CD4-positive, alpha-beta T cell treated with Interleukin-10 for 1 hour (primary cell): Measurements from ENCODE around the gene TMEM132D.
"Not testable (repeated sequence)": the region's sequence is repeated elsewhere in the genome, so short reads cannot be mapped to it uniquely, and the experiment has no call there.

Experiments used
- DNase-seq: peaks from one replicate; pipeline ENCODE4 v3.0.0-alpha.2; 2020

TMEM132D gene

DNA sequence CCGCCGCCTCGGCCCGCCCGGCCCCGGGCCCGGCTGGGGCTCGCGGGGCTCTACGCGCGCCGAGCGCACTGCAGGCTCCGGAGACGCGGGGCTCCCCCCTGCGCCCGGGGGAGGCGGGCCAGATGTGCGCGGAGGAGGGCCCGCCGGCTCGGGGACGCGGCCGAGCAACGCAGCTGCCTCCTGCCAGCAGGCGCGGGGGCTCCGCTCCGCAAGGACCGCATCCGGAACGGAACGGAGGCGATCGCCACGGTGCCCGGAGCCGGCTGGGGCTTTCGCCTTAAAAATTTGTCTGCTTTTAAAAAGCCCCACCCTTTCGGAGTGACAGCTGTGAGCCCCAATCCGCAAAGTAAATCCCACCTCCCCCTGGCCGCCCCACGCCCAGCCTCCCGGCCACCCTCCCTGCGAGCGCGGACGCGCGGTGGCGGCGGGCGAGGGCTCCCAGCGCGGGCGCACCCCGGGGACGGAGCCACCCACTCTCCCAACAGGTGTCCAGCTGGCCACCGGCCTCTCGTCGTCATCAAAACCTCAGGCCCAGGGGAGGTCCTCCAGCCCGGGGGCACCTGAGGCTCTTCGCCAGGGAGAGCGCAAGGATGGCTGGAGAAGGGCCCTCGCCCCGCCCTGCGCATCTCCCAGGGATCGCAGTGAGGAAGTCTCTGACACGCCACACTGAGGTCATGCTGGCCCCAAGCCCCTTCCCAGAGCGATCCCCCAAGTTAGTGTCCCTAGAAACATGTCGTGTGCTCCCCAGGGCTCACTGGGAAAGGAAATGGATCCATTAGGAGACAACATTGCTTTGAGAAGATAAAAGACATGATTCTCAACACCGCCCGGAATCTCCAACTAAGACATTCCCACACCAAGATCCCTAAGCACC lies at the start of gene TMEM132D:
Gene TMEM132D (minus strand): TSS at position 70 of the 874 bp plus-strand sequence.
- no peak for DNase-seq

DNA sequence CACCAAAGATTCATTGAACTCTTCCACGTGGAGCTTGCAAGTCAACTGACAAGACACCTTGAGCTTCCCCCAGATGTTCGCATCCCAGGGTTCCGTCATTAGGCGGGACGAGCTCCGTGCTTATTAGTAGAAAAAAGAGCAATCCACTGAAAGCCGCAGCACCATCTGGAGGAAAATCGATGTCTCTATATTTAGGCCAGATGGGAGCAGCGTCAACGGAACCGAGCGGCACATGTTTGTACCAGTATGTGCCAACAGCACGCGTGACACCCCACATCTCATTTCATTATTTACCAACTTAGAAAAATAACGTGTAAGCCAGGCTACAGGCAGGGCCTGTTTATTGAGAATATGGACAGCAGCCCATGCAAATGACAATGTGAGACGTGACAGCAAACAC lies 45.8 kb upstream of the TMEM132D start:
- DNase-seq: no peak

DNA sequence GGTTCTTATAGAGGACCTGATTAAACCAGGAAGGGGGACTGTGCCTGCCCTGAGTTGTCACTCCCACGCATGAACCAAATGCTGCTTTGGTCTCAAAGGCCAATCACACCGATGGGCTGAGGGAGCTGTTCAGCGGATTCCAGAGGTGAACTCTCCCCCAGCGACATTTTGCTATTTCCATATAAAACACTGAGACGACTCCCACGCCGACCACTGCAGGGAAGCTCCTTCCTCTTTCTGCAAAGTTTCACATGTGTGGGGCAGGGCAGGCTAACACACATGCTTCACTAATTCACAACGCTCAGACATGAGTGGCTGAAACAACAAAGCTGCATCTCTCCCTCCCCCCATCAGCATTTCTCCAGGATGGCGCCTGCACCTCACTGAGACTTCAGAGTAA lies 37.8 kb upstream of the TMEM132D start:
- no peak for DNase-seq

DNA sequence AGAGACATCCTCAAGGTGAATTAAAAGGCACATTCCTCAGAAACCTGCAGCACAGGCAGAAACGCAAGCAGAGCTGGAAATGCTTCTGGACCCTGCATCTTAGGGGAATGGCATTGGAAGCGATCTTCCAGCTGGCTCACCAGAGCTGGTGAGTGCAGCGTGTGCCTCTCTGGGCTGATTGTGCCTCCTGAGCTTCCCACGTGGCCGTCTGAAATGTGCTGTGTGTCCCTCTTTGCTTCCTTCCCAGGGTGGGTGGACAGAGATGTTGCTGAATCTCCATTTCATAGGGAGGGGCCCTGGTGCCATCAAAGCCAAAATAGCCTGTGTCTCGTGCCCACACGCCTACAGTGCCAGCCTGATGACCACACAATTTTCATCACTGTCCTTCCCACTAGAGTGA lies 34.3 kb upstream of the TMEM132D start:
- DNase-seq: no peak

DNA sequence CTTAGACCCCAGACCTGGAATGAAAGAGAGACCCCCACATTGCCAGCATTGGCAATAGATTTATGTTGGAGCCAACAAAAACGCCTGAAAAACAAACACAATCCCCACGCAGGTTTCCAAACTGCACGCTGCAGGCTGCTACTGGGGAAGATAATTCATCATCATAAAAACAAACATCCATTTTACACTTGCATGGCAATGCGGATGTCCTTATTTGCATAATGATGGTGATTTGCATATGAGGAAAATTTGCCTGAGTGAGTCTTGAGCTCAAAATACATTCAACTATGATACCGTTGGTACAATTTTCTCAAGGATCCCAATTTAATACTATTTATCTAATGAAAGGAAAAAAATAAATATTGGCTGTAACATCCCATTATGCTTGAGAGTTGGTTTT lies 33.6 kb upstream of the TMEM132D start:
- DNase-seq: no peak

DNA sequence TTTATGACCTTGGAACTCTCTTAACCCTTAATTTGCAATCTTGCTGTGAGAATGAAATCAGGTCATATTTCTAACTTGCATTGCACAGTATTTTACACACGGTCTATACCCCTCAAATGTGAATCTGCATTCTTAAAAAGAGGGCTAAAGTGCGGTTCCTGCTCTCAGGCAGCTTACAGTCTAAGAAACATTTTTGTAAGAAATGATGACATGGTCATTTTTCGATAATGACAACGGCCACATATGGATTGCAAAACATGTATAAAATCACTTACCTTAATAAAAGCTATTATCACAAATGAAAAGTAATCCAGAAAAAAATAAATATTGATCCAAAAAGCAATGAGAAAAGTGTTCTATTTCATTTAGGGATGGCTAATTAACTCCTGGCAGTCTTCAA lies 24.8 kb upstream of the TMEM132D start:
- DNase-seq: no peak

DNA sequence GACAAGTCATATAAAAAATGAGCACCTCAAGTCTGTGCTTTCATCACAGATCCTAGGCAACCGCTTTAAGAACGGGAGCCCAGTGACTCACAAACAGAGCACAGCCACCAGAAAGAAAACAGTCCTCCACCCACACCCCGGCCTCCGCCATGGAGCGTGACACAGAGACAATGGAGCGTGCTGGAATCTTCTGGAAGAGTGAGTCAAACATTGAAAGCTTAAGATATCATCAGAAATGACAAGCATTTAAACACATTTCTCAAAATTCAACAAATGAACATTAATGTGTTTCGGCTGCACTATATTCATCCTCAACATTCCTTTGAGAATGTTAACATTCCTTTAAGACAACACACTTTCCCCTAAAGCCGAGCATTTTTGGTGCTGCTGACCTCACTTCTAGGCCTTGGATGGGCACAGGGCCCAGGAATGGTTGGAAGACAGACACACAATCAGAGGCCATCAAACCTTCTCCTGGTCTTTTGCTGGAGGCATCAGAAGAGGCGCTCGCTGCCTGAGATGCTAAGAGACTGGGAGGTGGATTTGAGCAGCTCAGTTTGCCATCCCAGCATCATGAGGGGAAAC lies 23.6 kb upstream of the TMEM132D start:
- no peak for DNase-seq

DNA sequence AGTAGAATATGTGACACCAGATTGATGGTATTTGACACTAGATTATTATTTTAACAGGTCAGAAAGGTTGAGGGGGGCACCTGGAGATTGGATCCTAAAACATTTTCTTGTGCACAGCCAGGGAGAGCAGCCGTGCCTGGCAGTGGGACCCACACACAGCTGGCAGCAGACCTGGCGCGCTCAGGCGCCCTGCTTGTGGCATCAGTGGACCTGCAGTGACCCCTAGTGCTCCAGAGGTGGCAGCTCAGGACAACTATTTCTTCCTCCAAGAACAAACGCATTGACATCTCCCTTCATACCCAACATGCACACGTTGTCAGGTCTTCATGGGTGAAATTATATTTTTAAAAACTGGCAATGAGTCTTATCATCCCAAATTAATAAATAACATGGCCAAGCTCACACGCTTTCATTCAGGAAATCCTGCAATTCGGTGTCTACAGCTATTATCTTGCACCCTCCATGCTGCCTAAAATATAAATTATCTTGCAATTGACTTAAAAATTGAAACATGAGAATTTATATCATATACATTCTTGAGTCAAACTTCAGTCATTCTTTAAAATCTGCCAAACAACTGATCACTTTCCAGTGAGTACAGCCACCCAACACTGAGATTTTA lies 7.7 kb upstream of the TMEM132D start:
- DNase-seq: peak; percentile 8

DNA sequence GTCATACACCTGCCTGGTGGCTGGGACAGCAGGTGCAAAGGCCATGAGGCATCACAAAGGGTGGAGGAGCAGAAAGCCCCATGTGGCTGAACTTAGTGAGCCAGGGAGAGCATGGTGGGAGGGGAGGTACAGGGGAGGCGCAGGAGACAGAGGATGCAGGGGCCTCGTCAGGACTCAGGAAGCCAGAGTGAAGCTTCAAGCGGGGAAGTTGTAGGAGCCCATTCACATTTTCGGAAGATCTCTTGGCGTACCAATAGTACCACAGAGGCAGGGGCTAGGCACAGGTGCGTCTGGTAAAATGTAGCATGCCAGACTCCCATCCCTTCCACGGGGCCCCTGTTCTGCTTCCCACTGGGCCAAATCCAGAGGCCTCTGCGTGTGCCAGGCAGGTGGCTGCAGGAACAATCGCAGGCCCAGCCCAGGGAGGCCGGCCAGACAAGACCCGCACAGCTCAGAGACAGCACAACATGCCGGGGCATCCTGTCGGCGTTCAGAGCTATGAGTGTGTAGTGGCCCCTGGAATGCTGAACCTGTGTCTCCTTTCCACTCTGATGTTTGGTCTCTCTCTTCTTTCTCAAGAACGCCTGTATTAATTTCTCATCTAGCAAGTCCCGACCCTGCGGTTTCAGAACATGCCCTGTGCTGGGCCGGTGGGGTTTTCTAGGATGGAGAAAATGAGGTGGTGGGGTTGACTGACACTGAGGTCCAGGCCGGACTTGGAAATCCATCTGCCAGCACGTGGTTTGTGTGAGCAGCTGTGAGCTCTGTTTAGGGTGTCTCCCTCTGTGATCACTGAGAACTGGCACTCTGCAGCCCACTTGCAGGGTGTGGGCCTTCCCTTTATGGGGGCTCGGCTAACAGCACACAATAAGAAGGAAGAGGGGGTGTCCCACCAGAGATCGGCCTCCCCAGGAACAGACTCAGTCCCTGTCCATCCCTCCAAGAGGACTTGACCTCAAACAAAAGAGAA lies 5.5 kb upstream of the TMEM132D start:
- no peak for DNase-seq

DNA sequence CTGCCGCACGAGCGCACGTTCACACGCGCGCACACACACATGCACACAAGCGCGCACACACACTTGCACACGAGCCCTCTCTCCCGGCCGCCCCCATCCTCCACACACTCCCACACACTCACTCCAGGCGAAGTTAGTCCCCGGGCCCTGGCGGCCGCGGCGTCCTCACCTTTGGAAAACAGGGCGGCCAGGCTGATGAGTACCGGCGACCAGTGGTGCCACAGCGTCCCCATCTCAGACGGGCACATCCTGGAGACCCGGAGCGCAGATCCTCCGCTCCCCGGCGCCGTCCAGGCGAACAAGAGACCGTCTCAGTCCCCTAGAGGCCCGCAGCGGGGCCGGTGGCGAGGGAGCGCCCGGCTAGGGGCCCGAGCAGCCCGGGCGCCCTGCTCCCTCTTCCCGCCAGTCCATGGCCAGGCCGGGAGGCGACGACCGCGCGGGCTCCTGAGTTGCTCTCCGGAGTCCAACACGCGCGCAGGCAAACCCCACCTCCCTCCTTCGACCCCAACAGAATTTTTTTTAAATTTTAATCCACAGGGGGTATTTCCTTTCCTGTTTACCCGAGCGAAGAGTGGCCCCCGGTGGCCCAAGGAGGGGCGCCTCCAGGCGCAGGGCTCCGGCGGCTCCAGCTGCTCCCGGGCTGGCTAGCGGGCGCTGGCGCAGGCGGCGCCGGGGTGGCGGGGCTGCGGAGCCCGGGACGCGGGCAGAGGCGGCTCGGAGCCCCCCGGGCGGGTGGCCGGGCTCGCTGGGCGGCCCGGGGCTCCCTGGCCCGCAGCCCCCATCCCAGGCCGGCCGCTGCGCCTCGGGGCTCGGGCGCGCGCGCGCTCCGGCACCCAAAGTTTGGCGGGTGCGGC lies 506 bp downstream of the TMEM132D start:
- no peak for DNase-seq

DNA sequence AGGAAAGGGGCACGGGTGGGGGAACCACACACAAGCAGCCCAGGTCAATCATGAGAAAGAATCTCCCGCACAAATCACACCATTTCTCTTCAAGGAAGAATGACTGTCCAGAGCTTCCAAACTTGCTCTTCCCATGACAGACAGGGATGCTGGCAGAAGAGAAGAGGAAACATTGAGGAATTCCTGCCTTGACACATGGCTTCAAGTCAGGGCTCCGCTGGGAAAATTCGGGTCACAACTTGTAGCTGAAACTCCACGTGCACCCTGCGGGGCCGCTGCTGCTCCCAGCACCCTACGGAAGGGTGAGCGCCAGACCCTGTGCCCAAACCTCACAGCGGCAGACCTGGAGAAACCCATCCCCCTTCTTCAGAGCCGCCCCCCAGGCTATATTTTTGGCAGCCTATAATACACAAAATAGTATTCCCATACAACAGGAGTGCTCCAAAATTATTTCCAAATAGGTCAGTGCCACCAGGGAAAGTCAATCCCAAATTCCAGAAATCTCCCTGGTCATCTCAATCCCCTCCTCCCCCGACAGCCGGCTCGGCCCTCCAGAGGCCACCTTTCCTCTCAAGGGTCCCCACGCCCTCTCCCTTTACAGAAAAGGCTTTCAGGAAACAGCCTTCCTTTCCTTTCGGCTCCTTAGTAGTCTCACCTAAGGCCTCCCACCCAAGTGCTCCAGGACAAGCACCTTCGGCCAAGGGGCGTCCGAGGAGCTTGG lies 1.3 kb downstream of the TMEM132D start:
- DNase-seq: no peak

DNA sequence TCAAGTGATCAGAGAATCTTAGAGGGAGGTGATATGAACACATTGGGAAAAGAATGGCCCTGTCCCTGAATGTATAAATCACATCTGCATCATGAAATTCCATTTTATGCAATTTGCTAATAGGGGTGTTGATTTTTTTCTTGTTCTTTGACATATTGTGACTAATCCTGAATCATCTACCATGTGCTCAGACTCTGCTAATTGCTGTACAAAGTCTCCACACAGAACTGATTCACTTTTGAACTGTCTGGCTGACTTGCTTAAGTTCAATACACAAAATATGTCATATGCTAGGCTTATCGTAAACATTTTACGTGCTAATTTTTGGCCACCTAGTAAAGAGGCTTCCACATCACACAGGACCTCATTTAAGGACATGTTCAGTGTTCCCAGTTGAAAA lies 2.6 kb downstream of the TMEM132D start:
- no peak for DNase-seq

DNA sequence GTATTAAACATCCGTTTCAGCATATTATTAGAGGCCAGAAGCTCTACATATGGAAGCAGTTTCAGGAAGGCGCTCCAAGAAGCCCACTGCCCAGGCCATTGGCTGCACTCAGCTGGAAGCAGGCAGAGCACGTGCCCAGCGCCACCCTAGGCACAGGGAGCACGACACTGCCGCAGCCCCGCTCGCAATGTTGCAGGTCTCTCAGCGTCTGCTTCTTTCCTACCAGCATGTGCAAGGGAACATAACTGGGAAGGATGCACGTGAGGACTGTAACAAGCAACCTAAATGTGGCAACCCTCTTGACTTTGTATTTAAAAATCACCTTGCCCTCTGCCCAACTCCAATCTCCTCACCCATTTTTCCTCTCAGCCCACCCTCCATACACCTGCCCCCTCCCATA lies 3.5 kb downstream of the TMEM132D start:
- DNase-seq: no peak

DNA sequence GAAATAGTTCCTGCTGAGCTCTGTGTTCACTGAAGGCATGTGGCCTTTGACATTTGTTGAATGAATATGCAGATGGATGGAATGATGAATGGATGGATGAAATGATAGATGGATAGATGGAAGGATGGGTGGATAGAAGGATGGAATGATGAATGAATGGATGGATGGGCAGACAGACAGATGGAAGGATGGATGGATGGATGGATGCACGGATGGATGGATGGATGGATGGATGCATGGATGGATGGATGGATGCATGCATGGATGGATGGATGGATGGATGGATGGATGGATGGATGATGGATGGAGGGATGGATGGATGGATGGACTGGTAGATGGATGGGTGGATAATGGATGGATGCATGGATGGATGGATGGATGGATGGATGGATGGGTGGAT lies 4.8 kb downstream of the TMEM132D start:
- DNase-seq: not testable (repeated sequence)

DNA sequence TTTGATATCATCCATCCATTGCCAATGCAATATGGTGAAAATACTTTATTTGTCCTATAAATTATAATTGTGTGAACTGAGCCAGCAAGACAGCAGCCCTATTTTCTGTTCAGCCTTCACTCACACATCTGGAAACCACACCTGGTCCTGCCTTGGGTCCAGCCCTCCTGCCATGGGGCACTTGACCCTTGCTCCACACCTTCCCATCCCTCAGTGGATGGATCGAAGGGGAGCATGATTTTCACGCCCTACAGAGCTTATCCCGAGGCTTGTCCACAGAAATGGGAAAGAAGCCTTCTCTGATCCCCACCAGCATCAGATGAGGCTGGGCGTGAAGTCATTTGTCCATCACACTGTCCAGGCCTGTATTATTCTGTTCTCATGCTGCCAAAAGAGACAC lies 10.1 kb downstream of the TMEM132D start:
- no peak for DNase-seq

DNA sequence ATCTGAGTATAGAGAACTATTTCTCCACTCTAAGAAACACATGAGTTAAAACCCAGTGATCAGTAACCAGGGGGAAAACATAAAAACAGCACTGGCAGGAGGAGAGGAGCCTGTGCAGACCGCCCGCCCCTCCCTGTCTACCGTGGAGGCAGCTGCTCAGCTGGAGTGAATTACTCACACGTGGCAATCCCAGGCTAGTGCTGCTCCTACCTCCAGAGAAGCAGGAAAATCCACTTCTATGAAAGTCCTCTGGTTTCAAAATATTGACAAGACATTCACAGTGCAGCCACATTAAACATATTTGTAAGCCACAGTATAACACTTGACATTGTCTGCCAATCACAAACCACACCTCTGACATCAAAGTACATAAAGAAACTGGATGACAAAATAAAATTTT lies 16.7 kb downstream of the TMEM132D start:
- no peak for DNase-seq

DNA sequence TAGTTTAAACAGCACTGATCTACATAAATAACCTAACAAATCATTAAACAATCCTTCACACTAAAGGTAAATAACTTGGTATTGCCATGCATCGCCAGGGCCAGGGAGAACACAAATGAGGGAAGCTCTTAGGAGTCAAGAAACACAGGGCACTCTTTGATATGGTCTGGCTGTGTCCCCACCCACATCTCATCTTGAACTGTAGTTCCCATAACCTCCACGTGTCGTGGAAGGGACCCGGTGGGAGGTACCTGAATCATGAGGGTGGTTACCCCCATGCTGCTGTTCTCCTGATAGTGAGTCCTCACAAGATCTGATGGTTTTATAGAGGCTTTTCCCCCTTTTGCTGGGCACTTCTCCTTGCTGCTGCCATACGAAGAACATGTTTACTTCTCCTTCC lies 17.3 kb downstream of the TMEM132D start:
- DNase-seq: no peak

DNA sequence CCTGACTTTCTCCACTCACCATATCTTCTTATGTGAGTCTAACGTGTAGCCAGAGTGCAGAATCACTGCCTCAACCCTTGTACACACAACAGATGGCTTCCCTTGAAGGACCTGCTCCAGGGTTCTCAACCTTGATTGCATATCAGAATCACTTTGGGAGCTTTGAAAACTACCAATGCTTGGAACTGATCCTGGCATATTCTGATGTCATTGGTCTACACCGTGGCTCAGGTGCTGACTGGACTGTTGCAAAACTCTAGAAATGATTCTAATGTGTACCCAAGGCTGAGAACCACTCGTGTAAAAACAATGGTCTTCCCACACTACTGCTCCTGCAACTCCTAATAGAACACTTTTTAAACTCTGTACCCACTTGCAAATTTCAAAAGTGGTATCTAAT lies 18.5 kb downstream of the TMEM132D start:
- DNase-seq: no peak

DNA sequence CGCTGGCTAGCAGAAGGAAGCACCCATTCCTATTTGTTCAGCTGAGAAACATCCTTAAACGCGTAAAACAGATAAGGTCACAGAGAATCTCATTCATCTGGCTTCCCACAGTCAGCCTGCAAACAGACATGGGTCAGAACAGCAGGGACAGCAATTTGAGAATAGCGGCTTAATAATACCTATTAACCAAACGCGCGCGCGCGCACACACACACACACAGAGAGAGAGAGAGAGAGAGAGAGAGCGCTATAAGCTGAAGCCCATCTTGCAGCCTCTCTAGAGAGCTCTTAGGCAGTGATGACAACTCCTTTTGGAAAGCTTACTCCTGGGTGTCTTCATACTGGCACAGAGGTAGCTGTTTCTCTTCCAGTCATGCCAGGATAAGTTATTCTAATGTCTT lies 26.4 kb downstream of the TMEM132D start:
- DNase-seq: no peak

DNA sequence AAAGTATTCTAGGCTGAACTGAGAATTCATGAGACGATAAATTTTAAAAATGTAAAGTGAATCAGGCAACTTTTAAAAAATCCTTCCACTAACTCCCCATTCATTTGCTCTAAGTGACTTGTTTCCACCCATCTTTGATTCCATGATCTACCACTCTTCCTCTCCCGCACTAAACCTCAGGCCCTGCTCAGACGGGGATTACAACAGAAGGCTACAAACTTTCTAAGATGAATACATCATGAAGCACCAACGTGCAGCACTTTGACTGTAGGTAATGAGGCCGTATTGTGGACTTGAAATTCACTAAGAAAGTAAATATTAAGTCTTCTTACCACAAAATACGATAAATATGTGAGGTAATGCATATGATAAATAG lies 30.0 kb downstream of the TMEM132D start:
- DNase-seq: no peak

DNA sequence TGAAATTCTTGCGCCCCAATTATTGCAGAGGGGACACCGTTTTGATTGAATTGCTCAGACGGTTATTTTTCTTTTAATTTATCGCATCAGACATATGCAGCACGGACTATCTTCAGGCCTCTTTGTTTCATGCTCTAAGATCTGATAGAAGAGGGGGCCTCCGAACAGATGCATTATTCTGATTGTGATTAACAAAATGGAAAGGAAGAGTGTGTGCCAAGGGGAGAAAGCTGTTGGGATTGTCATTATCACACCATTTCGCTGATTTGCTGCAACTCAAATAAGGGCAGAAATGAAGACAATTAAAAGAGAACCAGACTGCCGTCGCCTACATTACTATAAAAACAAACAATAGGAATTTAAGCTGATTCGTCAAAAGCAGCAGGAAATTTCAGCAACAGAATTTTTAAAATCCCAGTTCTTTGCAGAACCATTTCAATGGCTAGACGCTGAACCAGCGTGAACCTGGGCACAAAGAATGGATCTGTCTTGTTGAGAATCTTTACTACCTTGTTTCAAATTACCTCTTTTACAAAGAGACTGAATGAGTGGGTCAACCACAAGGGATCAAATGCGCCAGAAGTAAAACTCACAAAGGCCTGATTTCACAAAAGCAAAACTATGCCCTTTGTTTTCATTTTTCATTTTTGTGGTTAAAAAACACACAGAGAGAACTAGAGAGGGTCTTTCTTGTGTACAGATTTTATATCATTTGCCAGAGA lies 30.6 kb downstream of the TMEM132D start:
- no peak for DNase-seq
